Stimulated activated CD8-positive, alpha-beta memory T cell treated with anti-CD3 and anti-CD28 coated beads, Interleukin-12 subunit alpha, Interleukin-12 subunit beta, amount 100 ng/mL, for 4 hours (primary cell): ENCODE data around the gene ACTG1.

ENCODE experiments used
- DNase-seq: peaks from one replicate; pipeline ENCODE4 v3.0.0-alpha.2; 2020; ENCODE audit warnings: low read depth

ACTG1 gene

DNA sequence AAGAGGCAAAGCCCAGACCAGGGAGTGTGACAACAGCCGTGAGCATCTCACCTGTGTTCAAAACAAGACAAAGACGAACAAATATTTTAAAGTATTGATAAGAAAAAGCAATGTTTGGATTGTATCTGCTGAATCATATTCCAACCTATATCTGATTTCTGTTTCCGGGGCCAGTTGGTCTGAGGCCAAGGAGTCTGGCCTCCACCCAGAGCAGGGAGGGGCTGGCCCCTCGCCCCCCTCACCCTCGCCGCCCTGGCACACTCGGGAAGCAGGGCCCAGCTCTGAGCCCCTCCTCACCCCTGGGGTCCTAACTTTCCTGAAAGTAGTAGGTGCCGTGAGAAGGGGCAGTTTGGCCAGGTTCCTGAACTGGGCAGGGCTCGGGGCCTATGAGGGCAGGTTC is 48.0 kb downstream of the ACTG1 start:
- DNase-seq, result no peak

GRCh38 chr17:81463506-81463905 is 49.1 kb downstream of the ACTG1 start:
- no peak for DNase-seq

DNA sequence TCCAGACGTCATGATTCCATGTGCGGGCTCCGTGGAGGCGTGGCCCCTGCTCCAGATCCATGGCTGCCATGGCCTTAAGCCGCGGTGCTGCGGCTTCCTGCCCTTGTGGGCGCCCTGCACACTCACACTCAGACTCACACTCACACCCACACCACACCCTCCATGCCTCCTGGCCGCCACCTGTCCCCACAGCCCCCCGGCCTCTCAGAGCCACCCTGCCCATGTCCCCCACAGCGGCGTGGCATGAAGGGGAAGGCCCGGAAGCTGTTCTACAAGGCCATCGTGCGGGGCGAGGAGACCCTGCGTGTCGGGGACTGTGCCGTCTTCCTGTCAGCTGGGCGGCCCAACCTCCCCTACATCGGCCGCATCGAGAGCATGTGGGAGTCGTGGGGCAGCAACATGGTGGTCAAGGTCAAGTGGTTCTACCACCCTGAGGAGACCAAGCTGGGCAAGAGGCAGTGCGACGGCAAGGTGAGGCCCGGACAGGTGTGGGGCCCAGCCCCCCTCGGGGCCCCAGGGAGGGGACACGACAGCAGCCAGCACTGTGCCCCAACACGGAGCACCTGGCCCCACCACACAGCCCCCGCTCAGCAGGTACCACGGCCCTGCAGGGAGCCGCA is 50.0 kb downstream of the ACTG1 start:
- no peak for DNase-seq

DNA sequence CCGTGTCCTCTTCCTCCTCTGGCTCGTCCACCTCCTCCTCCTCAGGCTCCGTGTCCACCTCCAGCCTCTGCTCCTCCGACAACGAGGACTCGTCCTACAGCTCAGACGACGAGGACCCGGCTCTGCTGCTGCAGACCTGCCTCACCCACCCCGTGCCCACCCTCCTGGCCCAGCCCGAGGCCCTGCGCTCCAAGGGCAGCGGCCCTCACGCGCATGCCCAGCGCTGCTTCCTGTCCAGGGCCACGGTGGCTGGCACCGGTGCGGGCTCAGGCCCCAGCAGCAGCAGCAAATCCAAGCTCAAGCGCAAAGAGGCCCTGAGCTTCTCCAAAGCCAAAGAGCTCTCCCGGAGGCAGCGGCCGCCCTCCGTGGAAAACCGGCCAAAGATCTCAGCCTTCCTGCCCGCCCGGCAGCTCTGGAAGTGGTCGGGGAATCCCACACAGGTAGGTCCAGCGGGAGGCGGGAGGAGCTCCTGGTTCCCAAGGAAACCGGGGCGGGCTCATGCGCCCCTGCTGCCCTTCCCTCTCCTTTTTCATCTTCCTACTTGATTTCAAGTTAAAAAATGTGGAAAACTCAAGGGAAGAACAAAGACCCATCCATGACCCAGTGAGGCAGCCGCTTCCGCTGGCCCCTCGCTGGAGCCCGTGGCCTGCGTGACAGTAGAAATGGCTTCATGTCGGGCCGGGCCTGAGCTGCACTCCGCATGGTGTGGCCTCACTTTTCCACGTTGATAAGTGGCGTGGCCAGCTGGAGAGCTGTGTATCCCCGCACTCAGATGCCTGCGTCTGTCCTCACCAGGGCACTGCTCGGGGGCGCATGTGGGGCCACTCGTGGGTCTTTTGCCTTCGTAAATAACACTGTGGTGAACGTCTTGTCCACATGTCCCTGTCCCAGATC is 50.7 kb downstream of the ACTG1 start:
- DNase-seq, result no peak

- DNase-seq, result no peak
These were observed 51.6 kb downstream of the ACTG1 start for GRCh38 chr17:81460856-81461460.
